Tibial nerve (tissue), 4 donors: ENCODE measurements around the gene CNOT6. TPM values are rescaled to one million over a fixed set of nuclear protein-coding genes. Genes with fewer than 3 reads are reported as not detected.

Source experiments
- DNase-seq, 2 donors: peaks; one replicate each; pipeline ENCODE4 v3.0.0-alpha.2; 2019; ENCODE audit warnings: low spot score in 2 of 2
- H3K27ac ChIP-seq, 4 donors: fragments of 200-600 bp; sonication (generic) in 3 of 4; one replicate each; pipeline ENCODE4 v1.5.1; 2017 to 2019; ENCODE audit warnings: mild to moderate bottlenecking in 1 of 4
- H3K27me3 ChIP-seq, 2 donors: fragments of 200-600 bp; sonication (generic) in 1 of 2; one replicate each; pipeline versions ENCODE4 v1.5.1 to v1.6.0; 2017 to 2019
- H3K36me3 ChIP-seq, 3 donors: fragments of 200-600 bp; sonication (generic); one replicate each; pipeline ENCODE4 v1.5.1; 2018 to 2019
- H3K4me1 ChIP-seq, 4 donors: fragments of 200-600 bp; sonication (generic) in 3 of 4; one replicate each; pipeline ENCODE4 v1.5.1; 2017 to 2019
- H3K4me3 ChIP-seq, 4 donors: fragments of 200-600 bp; sonication (generic) in 3 of 4; one replicate each; pipeline ENCODE4 v1.5.1; 2017 to 2019; ENCODE audit warnings: mild to moderate bottlenecking in 1 of 4, moderate library complexity in 1 of 4
- H3K9me3 ChIP-seq, 4 donors: fragments of 200-600 bp; sonication (generic) in 3 of 4; one replicate each; pipeline ENCODE4 v1.5.1; 2017 to 2019
- EP300 ChIP-seq, 2 donors: sonication (generic); formaldehyde crosslinking; IDR thresholded peaks; one replicate each; pipeline ENCODE4 v1.6.1; 2017; ENCODE audit warnings: antibody characterized with exemption in 2 of 2, mild to moderate bottlenecking in 1 of 2
- POLR2A ChIP-seq, 2 donors: fragments of 450-650 bp; IDR thresholded peaks; one replicate each; pipeline ENCODE4 v1.6.1; 2017; ENCODE audit warnings: antibody characterized with exemption in 2 of 2, mild to moderate bottlenecking in 2 of 2, moderate library complexity in 2 of 2
- WGBS, 2 donors: methylation state at CpG; one replicate each; pipeline ENCODE4 v1.1.5; 2018; 5-methylcytosine and 5-hydroxymethylcytosine counted together
- total RNA-seq, 4 donors: library from RNA; depleted of rRNA; stranded (reverse); fragments of >200 nt; gene quantifications; one replicate each; pipeline ENCODE4 v1.1.0, GENCODE V29; 2016
- TF ChIP-seq, protein P1 (sequence below), 5 experiments: fragments of 200-600 bp in 3 of 5; fragments of 450-650 bp in 2 of 5; sonication (generic) in 3 of 5; IDR thresholded peaks; one replicate each; pipeline ENCODE4 v1.5.1; 2016 to 2019; ENCODE audit warnings: antibody characterized with exemption in 5 of 5, mild to moderate bottlenecking in 3 of 5, moderate library complexity in 2 of 5

CNOT6 gene
- total RNA-seq, 4 donors from 2014 or later: 14.0 to 18.0 (median 15.5) TPM

DNA sequence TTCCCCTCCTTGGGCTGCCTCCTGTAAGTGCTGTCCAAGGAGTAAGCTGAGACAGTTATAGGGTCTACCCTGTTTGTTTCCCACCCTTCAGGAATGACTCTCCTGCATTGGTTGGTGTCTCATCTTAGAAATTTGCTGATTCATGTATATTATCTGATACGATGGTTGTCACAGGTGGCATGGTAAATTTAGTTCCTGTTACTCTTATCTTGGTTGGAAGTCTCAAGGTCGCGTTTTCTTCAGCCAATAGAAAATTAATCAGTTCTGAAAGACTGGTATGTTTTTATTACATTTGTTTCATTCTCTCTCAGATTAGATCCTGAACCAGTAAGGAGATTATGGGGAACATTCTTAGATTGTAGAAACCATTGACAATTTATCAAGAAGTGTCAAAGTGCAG, 54.4 kb downstream of the CNOT6 start:
- DNase-seq: no peak
- Histone ChIP-seq H3K27me3 (no peaks in the 10 kb centered on the region), H3K27ac (no peak overlapping the region), H3K9me3 (no peaks in the 10 kb centered on the region), H3K36me3 (peaks cover 0 to 36% (median 0%) of the 10 kb centered on the region in 3 donors), H3K4me1 (no peaks in the 10 kb centered on the region), H3K4me3 (no peak overlapping the region)
- WGBS, 2 donors: 90 to 93% methylated on average over 3 of the region's 3 CpGs
- no peak for TF ChIP-seq EP300 (IDR thresholded peaks at IDR 0.05)
- TF ChIP-seq, protein P1, sequence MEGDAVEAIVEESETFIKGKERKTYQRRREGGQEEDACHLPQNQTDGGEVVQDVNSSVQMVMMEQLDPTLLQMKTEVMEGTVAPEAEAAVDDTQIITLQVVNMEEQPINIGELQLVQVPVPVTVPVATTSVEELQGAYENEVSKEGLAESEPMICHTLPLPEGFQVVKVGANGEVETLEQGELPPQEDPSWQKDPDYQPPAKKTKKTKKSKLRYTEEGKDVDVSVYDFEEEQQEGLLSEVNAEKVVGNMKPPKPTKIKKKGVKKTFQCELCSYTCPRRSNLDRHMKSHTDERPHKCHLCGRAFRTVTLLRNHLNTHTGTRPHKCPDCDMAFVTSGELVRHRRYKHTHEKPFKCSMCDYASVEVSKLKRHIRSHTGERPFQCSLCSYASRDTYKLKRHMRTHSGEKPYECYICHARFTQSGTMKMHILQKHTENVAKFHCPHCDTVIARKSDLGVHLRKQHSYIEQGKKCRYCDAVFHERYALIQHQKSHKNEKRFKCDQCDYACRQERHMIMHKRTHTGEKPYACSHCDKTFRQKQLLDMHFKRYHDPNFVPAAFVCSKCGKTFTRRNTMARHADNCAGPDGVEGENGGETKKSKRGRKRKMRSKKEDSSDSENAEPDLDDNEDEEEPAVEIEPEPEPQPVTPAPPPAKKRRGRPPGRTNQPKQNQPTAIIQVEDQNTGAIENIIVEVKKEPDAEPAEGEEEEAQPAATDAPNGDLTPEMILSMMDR (IDR thresholded peaks at IDR 0.05): no peak
- no peak for TF ChIP-seq POLR2A (IDR thresholded peaks at IDR 0.05)

GRCh38 chr5:180553530-180553929, 59.4 kb downstream of the CNOT6 start:
- no peak overlapping the region for H3K27ac ChIP-seq
- H3K4me1 ChIP-seq: peaks cover 0 to 3% (median 0%) of the 10 kb centered on the region in 4 donors
- no peaks in the 10 kb centered on the region for H3K27me3 ChIP-seq
- no peak for TF ChIP-seq POLR2A (IDR thresholded peaks at IDR 0.05)
- TF ChIP-seq EP300 (IDR thresholded peaks at IDR 0.05): no peak
- WGBS, 2 donors: 75 to 80% methylated on average over 3 of the region's 3 CpGs
- no peak overlapping the region for H3K4me3 ChIP-seq
- no peaks in the 10 kb centered on the region for H3K9me3 ChIP-seq
- no peak for DNase-seq
- peaks cover 0 to 46% (median 0%) of the 10 kb centered on the region in 3 donors for H3K36me3 ChIP-seq

DNA sequence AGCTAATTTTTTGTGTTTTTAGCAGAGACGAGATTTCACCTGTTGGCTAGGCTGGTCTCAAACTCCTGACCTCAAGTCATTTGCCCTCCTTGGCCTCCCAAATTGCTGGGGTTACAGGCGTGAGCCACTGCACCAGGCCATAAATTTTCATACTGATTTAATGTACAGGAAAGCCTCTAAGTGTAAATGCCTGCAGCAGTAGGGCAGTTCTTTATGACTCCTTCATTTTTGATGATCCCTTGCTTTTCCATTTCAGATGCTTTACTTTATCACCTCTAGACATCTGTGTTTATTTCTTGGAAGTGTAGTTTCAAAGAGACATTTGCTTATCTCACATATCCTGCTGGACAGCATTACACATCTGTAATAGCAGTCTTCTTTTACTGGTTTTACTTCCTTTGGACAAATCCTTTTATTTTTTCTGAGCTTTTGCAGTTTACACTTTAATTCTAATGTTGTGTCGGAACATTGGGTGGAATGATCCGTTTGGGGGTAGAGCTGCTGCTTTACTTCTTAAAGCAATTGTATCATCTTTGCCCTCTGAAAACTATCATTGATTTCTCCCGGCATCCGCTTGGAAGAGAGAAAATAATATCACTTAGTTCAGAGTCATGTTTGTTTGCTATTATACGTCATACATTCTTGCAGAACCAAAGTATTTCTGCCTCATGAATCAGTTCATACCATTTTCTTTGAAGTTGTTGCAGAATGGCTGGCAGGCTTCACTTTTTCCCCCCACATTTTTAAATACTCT, 61.2 kb downstream of the CNOT6 start:
- no peak for TF ChIP-seq EP300 (IDR thresholded peaks at IDR 0.05)
- TF ChIP-seq POLR2A (IDR thresholded peaks at IDR 0.05): no peak
- TF ChIP-seq, protein P1 (IDR thresholded peaks at IDR 0.05): no peak
- peaks cover 0 to 39% (median 0%) of the 10 kb centered on the region in 3 donors for H3K36me3 ChIP-seq
- no peak for DNase-seq
- peaks cover 0 to 3% (median 0%) of the 10 kb centered on the region in 4 donors for H3K4me1 ChIP-seq
- H3K4me3 ChIP-seq: no peak overlapping the region
- no peaks in the 10 kb centered on the region for H3K9me3 ChIP-seq
- no peak overlapping the region for H3K27ac ChIP-seq
- no peaks in the 10 kb centered on the region for H3K27me3 ChIP-seq
- WGBS, 2 donors: 64 to 74% methylated on average over 7 of the region's 7 CpGs

- TF ChIP-seq EP300 (IDR thresholded peaks at IDR 0.05): no peak
- no peak for TF ChIP-seq POLR2A (IDR thresholded peaks at IDR 0.05)
- TF ChIP-seq, protein P1 (IDR thresholded peaks at IDR 0.05): no peak
- H3K27ac ChIP-seq: no peak overlapping the region
- no peaks in the 10 kb centered on the region for H3K27me3 ChIP-seq
- 92 to 96% methylated on average over 2 of the region's 2 CpGs for WGBS, 2 donors
- H3K36me3 ChIP-seq: peaks cover 0 to 30% (median 0%) of the 10 kb centered on the region in 3 donors
- H3K4me1 ChIP-seq: peaks cover 0 to 3% (median 0%) of the 10 kb centered on the region in 4 donors
- no peak for DNase-seq
- H3K4me3 ChIP-seq: no peak overlapping the region
- no peaks in the 10 kb centered on the region for H3K9me3 ChIP-seq
Observed at GRCh38 chr5:180557217-180557809, 63.1 kb downstream of the CNOT6 start.

GRCh38 chr5:180558232-180558631, 64.1 kb downstream of the CNOT6 start:
- Histone ChIP-seq H3K27me3 (no peaks in the 10 kb centered on the region), H3K36me3 (peaks cover 0 to 25% (median 0%) of the 10 kb centered on the region in 3 donors), H3K9me3 (no peaks in the 10 kb centered on the region), H3K4me3 (no peak overlapping the region), H3K4me1 (peaks cover 0 to 3% (median 0%) of the 10 kb centered on the region in 4 donors), H3K27ac (no peak overlapping the region)
- no peak for DNase-seq
- TF ChIP-seq EP300 (IDR thresholded peaks at IDR 0.05): no peak
- TF ChIP-seq POLR2A (IDR thresholded peaks at IDR 0.05): no peak
- TF ChIP-seq, protein P1 (IDR thresholded peaks at IDR 0.05): no peak
- 93 to 96% methylated on average over 11 of the region's 11 CpGs for WGBS, 2 donors
